ENCODE data around the gene CCNQ. TPM values are rescaled to one million over a fixed set of nuclear protein-coding genes. Genes with fewer than 3 reads are reported as not detected.

The CCNQ gene
- total and polyA plus RNA-seq, 2 of the 8 experiments (the other 6 are each of a cell fraction or from before 2014, with no cell fraction given): 16.6 to 32.1 TPM

DNA sequence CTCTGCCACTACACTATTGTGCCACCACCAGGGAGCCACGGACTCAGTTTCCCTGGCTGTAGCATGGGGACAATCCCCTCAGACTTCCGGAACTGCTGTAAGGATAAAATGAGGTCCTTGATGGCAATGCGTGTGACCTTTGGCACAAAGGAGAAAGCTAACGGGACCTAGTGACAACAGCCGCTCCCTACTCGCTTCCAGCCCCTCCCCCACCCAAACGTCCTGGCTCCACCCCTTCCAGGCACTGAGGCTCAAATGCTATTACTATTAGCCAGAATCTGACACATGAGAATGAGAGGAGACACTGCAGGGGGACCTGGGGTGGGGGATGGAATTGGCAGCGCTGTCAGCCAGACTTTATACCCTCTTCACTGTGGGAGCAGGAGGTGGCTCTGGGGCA is 42.7 kb upstream of the CCNQ start:
- H3K27me3 ChIP-seq (replicated peaks in 1 of 4; ENCODE audit: control insufficient read depth in 3 of 4, extremely low read depth in 1 of 4, insufficient read depth in 3 of 4, low read length in 3 of 4): peaks cover 45 to 60% (median 58%) of the 10 kb centered on the region in 4 experiments
- peaks cover 7% of the 10 kb centered on the region; the same call in 1 of the 2 replicates for H3K23me2 ChIP-seq (ENCODE audit: low read depth, low read length)
- no peak for DNase-seq (ENCODE audit: low read depth in 1 of 2, low spot score in 2 of 2)
- H4K91ac ChIP-seq (replicated peaks; ENCODE audit: insufficient read length, low read length): no peak overlapping the region
- no peak overlapping the region for H2AK5ac ChIP-seq (ENCODE audit: low read depth, low read length)
- no peak overlapping the region for H3K56ac ChIP-seq (replicated peaks; ENCODE audit: insufficient read length, low read depth, low read length)
- H2BK15ac ChIP-seq (ENCODE audit: low read length): no peak overlapping the region
- peak overlapping the region; percentile 63 to 89 for H3K4me2 ChIP-seq (ENCODE audit: insufficient read depth in 1 of 2, low read depth in 2 of 2, low read length in 2 of 2)
- H2BK20ac ChIP-seq (ENCODE audit: low read length): no peak overlapping the region
- no peak overlapping the region for H3K4ac ChIP-seq (replicated peaks; ENCODE audit: insufficient read length, low read depth, low read length)
- CTCF ChIA-PET (ENCODE audit: partially characterized antibody): interaction anchor here (0.6 to 21.6 kb wide), 6 partner anchors 10 to 117 kb away, joined by 3 to 408 read pairs (median 6); partner anchors contain the start of gene DUSP9
- POLR2A ChIA-PET (ENCODE audit: partially characterized antibody): interaction anchor here (0.6 kb wide), 1 partner anchor 203 kb away, joined by 3 read pairs; no protein-coding TSS in a partner anchor
- no peak overlapping the region for H2BK120ac ChIP-seq (replicated peaks; ENCODE audit: low read depth, low read length)
- H3K23ac ChIP-seq (ENCODE audit: insufficient read length): no peak overlapping the region
- WGBS, 2 experiments (ENCODE audit: extremely low coverage in 1 of 2, insufficient coverage in 1 of 2, insufficient read length in 1 of 2, insufficient replicate concordance in 2 of 2, low coverage in 1 of 2, low lambda C conversion rate in 2 of 2, missing lambda C conversion rate in 1 of 2): 23% methylated on average over 3 of the region's 8 CpGs; no CpG with 5 or more reads in 1 of the 2 experiments
- H3K4me1 ChIP-seq (replicated peaks in 1 of 4; ENCODE audit: control insufficient read depth in 3 of 4, insufficient read depth in 4 of 4, low read length in 3 of 4): peaks cover 0 to 18% (median 8%) of the 10 kb centered on the region in 4 experiments; a peak in 5 of 7 replicates
- H2BK12ac ChIP-seq (ENCODE audit: low read depth, low read length): no peak overlapping the region
- no peak overlapping the region for H2BK5ac ChIP-seq (ENCODE audit: low read depth, low read length)
- no peak overlapping the region for H4K8ac ChIP-seq (ENCODE audit: extremely low read depth, insufficient read depth, low read length)
- no peak overlapping the region for H3K27ac ChIP-seq (ENCODE audit: low read depth, low read length)
- peak overlapping the region in 2 of 4 experiments; percentile 10 to 57; a peak in 4 of 8 replicates for H3K4me3 ChIP-seq (ENCODE audit: extremely low read depth in 1 of 4, insufficient read depth in 2 of 4, low read depth in 3 of 4, low read length in 4 of 4)
- no peak overlapping the region for H3K18ac ChIP-seq (ENCODE audit: extremely low read depth, low read length)
- TF ChIP-seq, protein P1, sequence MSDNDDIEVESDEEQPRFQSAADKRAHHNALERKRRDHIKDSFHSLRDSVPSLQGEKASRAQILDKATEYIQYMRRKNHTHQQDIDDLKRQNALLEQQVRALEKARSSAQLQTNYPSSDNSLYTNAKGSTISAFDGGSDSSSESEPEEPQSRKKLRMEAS (IDR thresholded peaks at IDR 0.05): no peak
- TF ChIP-seq KDM1A (IDR thresholded peaks at IDR 0.05; ENCODE audit: borderline replicate concordance, low read length) (no peak), TAF7 (optimal IDR thresholded peaks at IDR 0.05; ENCODE audit: borderline replicate concordance, low read depth, low read length) (no peak)
- H3K14ac ChIP-seq (ENCODE audit: insufficient read length): no peak overlapping the region
- no peak for FAIRE-seq
- no peaks in the 10 kb centered on the region for H3K79me2 ChIP-seq (ENCODE audit: control insufficient read depth in 1 of 2, insufficient read depth in 2 of 2, low read length in 2 of 2)
- no peak overlapping the region for H3K9ac ChIP-seq (replicated peaks in 1 of 4; ENCODE audit: extremely low read depth in 1 of 4, low read depth in 3 of 4, low read length in 3 of 4)
- no peaks in the 10 kb centered on the region for H3K79me1 ChIP-seq (ENCODE audit: low read depth, low read length)
- no peak overlapping the region for H2AFZ ChIP-seq (ENCODE audit: low read length)
- H4K5ac ChIP-seq (ENCODE audit: insufficient read length, low read depth, low read length): no peak overlapping the region
- H3K36me3 ChIP-seq (ENCODE audit: control insufficient read depth in 2 of 4, insufficient read depth in 4 of 4, low read length in 3 of 4): no peaks in the 10 kb centered on the region
- no peaks in the 10 kb centered on the region; a peak in 1 of 4 replicates for H3K9me3 ChIP-seq (ENCODE audit: insufficient read depth in 2 of 2, low read depth in 1 of 2, low read length in 1 of 2)
- peaks cover 0 to 12% of the 10 kb centered on the region in 2 experiments for H4K20me1 ChIP-seq (replicated peaks in 1 of 2; ENCODE audit: control insufficient read depth in 1 of 2, insufficient read depth in 2 of 2, low read length in 2 of 2)

Data from H1 (cell line).